Smooth muscle cell of the pulmonary artery (primary cell): ENCODE results near the gene DLK2. TPM values are rescaled to one million over a fixed set of nuclear protein-coding genes. Genes with fewer than 3 reads are reported as not detected.

Experiments
- total RNA-seq: library from RNA; depleted of rRNA; stranded (reverse); fragments of >200 nt; gene quantifications from 2 replicates; pipeline ENCODE4 v1.2.3, GENCODE V29; 2014

Gene DLK2
- 0.20 and 0.86 TPM in 2 replicates for total RNA-seq

GRCh38 chr6:43455531-43456428 is at the start of gene DLK2:
Gene DLK2, minus strand, starts transcription at chr6:43455548. Its CDS starts 723 bp downstream, at chr6:43454825.

GRCh38 chr6:43477235-43478007 is 22.1 kb upstream of the DLK2 start, which contains the start of gene TJAP1:
Gene TJAP1, plus strand, starts transcription at chr6:43477570. Its CDS starts 21,432 bp downstream, at chr6:43499002.

GRCh38 chr6:43427406-43428111 is 27.8 kb downstream of the DLK2 start, which contains the start of gene ABCC10:
Gene ABCC10, plus strand, starts transcription at chr6:43427541. Its CDS starts 438 bp downstream, at chr6:43427979.

Other genes with a start within 250 kb of the DLK2 start
- 29.1 and 40.7 TPM in 2 replicates for gene DNPH1, start 226.1 kb downstream of the DLK2 start, total RNA-seq
- gene TTBK1, start 212.1 kb downstream of the DLK2 start, total RNA-seq: 0.07 TPM in 1 of 2 replicates, not detected in the other
- not detected in 2 replicates for gene SLC22A7, start 157.3 kb downstream of the DLK2 start, total RNA-seq
- 0.39 TPM in 1 of 2 replicates, not detected in the other for gene CRIP3, start 146.7 kb downstream of the DLK2 start, total RNA-seq
- gene ZNF318, start 85.9 kb downstream of the DLK2 start, total RNA-seq: 8.0 and 9.5 TPM in 2 replicates
- 24.1 and 30.9 TPM in 2 replicates for gene ABCC10, start 28.0 kb downstream of the DLK2 start, total RNA-seq
- gene TJAP1, start 22.0 kb upstream of the DLK2 start, total RNA-seq: 9.6 and 13.7 TPM in 2 replicates
- gene LRRC73, start 54.8 kb upstream of the DLK2 start, total RNA-seq: 0.78 and 1.4 TPM in 2 replicates
- gene YIPF3, start 61.4 kb upstream of the DLK2 start, total RNA-seq: 105 and 112 TPM in 2 replicates
- 16.6 and 24.9 TPM in 2 replicates for gene POLR1C, start 61.5 kb upstream of the DLK2 start, total RNA-seq
- 23.3 and 36.7 TPM in 2 replicates for gene XPO5, start 120.5 kb upstream of the DLK2 start, total RNA-seq
- gene POLH, start 120.6 kb upstream of the DLK2 start, total RNA-seq: 25.6 and 28.0 TPM in 2 replicates
- gene GTPBP2, start 173.7 kb upstream of the DLK2 start, total RNA-seq: 63.2 and 80.7 TPM in 2 replicates
- gene MAD2L1BP, start 180.3 kb upstream of the DLK2 start, total RNA-seq: 12.5 and 13.9 TPM in 2 replicates
- gene RSPH9, start 189.5 kb upstream of the DLK2 start, total RNA-seq: 0.83 and 1.3 TPM in 2 replicates
- 26.7 and 32.8 TPM in 2 replicates for gene MRPS18A, start 232.2 kb upstream of the DLK2 start, total RNA-seq